A549 (cell line): ENCODE data around the gene SLCO4A1. TPM values are rescaled to one million over a fixed set of nuclear protein-coding genes. Genes with fewer than 3 reads are reported as not detected.

ENCODE experiments used
- ATAC-seq, 2 experiments: fragments of 200-7000 bp in 1 of 2; fragments of >200 bp in 1 of 2; cut with Nextera tagmentation in 1 of 2; cut with Tn5 transposase in 1 of 2; 3 replicates each; pipeline versions ENCODE4 v1.8.0 to v1.9.1; 2018 to 2020; ENCODE audit warnings: mild to moderate bottlenecking in 1 of 2, moderate library complexity in 1 of 2
- CTCF ChIA-PET: fragments of 300-600 bp; sonication (Branson Sonifier 250); formaldehyde crosslinking; extraction: SDS; loops from one replicate; lab custom pipeline; 2021; ENCODE audit warnings: antibody characterized with exemption, inconsistent platforms; lab: Yijun Ruan, JAX
- POLR2A ChIA-PET: fragments of 350-600 bp; formaldehyde crosslinking; extraction: SDS; loops from one replicate; lab custom pipeline; 2021; ENCODE audit warnings: antibody characterized with exemption, inconsistent platforms; lab: Yijun Ruan, JAX
- DNase-seq, 2 experiments: peaks; one replicate each; pipeline versions ENCODE4 v3.0.0 to v3.0.0-alpha.2; 2011 to 2016; ENCODE audit warnings: low read depth in 1 of 2, low spot score in 1 of 2
- FAIRE-seq: peaks from 2 replicates; lab custom pipeline; 2011; peaks lifted over from hg19 to GRCh38; lab: Jason Lieb, UNC
- H3K27ac ChIP-seq, 2 experiments: fragments of >200 bp; sonication (Bioruptor Twin); formaldehyde crosslinking; 3 replicates each; pipeline ENCODE4 v1.5.1; 2016 to 2017
- H3K4me1 ChIP-seq: fragments of >200 bp; sonication (Bioruptor Twin); formaldehyde crosslinking; 3 replicates; pipeline ENCODE4 v1.6.1; 2016
- H3K4me2 ChIP-seq: fragments of >200 bp; sonication (Bioruptor Twin); formaldehyde crosslinking; 3 replicates; pipeline ENCODE4 v1.6.1; 2016
- H3K4me3 ChIP-seq: fragments of >200 bp; sonication (Bioruptor Twin); formaldehyde crosslinking; 3 replicates; pipeline ENCODE4 v1.5.1; 2016
- H3K9me3 ChIP-seq: fragments of >200 bp; sonication (Bioruptor Twin); formaldehyde crosslinking; 3 replicates; pipeline ENCODE4 v1.6.1; 2016
- CBX2 ChIP-seq: fragments of 200-600 bp; sonication (generic); IDR thresholded peaks from 2 replicates; pipeline ENCODE4 v1.6.1; 2016; ENCODE audit warnings: low read depth, mild to moderate bottlenecking, borderline replicate concordance
- CEBPB ChIP-seq, 2 experiments: fragments of >200 bp in 1 of 2; sonication (Bioruptor Twin) in 1 of 2; formaldehyde crosslinking in 1 of 2; IDR thresholded peaks; 2 replicates each; pipeline ENCODE4 v1.6.1; 2012 to 2016
- EHMT2 ChIP-seq: fragments of 200-600 bp; sonication (generic); IDR thresholded peaks from 2 replicates; pipeline ENCODE4 v1.6.1; 2016; ENCODE audit warnings: antibody characterized with exemption, low read depth, mild to moderate bottlenecking, moderate library complexity
- ESRRA ChIP-seq: fragments of 150-350 bp; IDR thresholded peaks from 2 replicates; pipeline ENCODE4 v1.6.1; 2014; ENCODE audit warnings: mild to moderate bottlenecking, low read length, borderline replicate concordance
- FOSB ChIP-seq: fragments of 250-450 bp; sonication (Bioruptor Pico); IDR thresholded peaks from 2 replicates; pipeline ENCODE4 v1.5.0; 2020; ENCODE audit warnings: mild to moderate bottlenecking, moderate library complexity
- FOSL2 ChIP-seq, 2 experiments: fragments of 450-650 bp in 1 of 2; fragments of >200 bp in 1 of 2; sonication (Bioruptor Twin) in 1 of 2; formaldehyde crosslinking; IDR thresholded peaks; 2 replicates each; pipeline versions ENCODE4 v1.5.0 to v1.6.1; 2016 to 2020; ENCODE audit warnings: mild to moderate bottlenecking in 1 of 2, moderate library complexity in 1 of 2
- HDAC2 ChIP-seq: fragments of 200-600 bp; sonication (generic); IDR thresholded peaks from 2 replicates; pipeline ENCODE4 v1.6.1; 2016
- JUN ChIP-seq, 2 experiments: fragments of >200 bp; sonication (Bioruptor Twin); formaldehyde crosslinking; IDR thresholded peaks; 2 replicates in 1 of 2; 3 replicates in 1 of 2; pipeline ENCODE4 v1.6.1; 2016 to 2017
- JUNB ChIP-seq: fragments of >200 bp; sonication (Bioruptor Twin); formaldehyde crosslinking; IDR thresholded peaks from 2 replicates; pipeline ENCODE4 v1.6.1; 2016
- KDM1A ChIP-seq: fragments of 200-600 bp; sonication (generic); IDR thresholded peaks from 2 replicates; pipeline ENCODE4 v1.6.1; 2016; ENCODE audit warnings: low read depth, mild to moderate bottlenecking
- MAZ ChIP-seq: fragments of 150-350 bp; IDR thresholded peaks from 2 replicates; pipeline ENCODE4 v1.6.1; 2014; ENCODE audit warnings: antibody characterized with exemption, low read depth, low read length, borderline replicate concordance
- NR3C1 ChIP-seq: fragments of >200 bp; sonication (Bioruptor Twin); formaldehyde crosslinking; IDR thresholded peaks from 3 replicates; pipeline ENCODE4 v1.6.1; 2017
- PHF8 ChIP-seq: fragments of 200-600 bp; sonication (generic); IDR thresholded peaks from 2 replicates; pipeline ENCODE4 v1.6.1; 2016; ENCODE audit warnings: low read depth, mild to moderate bottlenecking, antibody characterized with exemption, moderate library complexity, borderline replicate concordance
- POLR2AphosphoS2 ChIP-seq: conservative IDR thresholded peaks from 2 replicates; pipeline ENCODE4 v1.6.1; 2012; ENCODE audit warnings: low read length, improper control_type of control experiment, inconsistent platforms
- RAD21 ChIP-seq, 2 experiments: fragments of >200 bp in 1 of 2; sonication (Bioruptor Twin) in 1 of 2; formaldehyde crosslinking in 1 of 2; IDR thresholded peaks in 1 of 2; conservative IDR thresholded peaks in 1 of 2; 2 replicates in 1 of 2; 3 replicates in 1 of 2; pipeline ENCODE4 v1.6.1; 2012 to 2018; ENCODE audit warnings: inconsistent platforms in 1 of 2
- RFX5 ChIP-seq: fragments of 450-650 bp; IDR thresholded peaks from 2 replicates; pipeline ENCODE4 v1.7.1; 2014; ENCODE audit warnings: antibody characterized with exemption, mild to moderate bottlenecking, moderate library complexity
- SMC3 ChIP-seq: fragments of >200 bp; sonication (Bioruptor Twin); formaldehyde crosslinking; IDR thresholded peaks from 3 replicates; pipeline ENCODE4 v1.6.1; 2018; ENCODE audit warnings: inconsistent platforms
- TFCP2L1 ChIP-seq: fragments of 250-450 bp; sonication (Bioruptor Pico); IDR thresholded peaks from 2 replicates; pipeline ENCODE4 v1.5.0; 2021; ENCODE audit warnings: mild to moderate bottlenecking
- TP53 ChIP-seq: fragments of 250-450 bp; sonication (Bioruptor Pico); IDR thresholded peaks from 2 replicates; pipeline ENCODE4 v1.5.0; 2021; ENCODE audit warnings: mild to moderate bottlenecking, moderate library complexity
- ZC3H11A ChIP-seq: fragments of 450-650 bp; IDR thresholded peaks from 2 replicates; pipeline ENCODE4 v1.6.1; 2014; ENCODE audit warnings: antibody characterized with exemption, mild to moderate bottlenecking
- ZFP36 ChIP-seq: fragments of 450-650 bp; IDR thresholded peaks from 2 replicates; pipeline ENCODE4 v1.6.1; 2014; ENCODE audit warnings: borderline replicate concordance; ENCODE audit not compliant: partially characterized antibody
- WGBS: methylation state at CpG from one replicate; pipeline ENCODE4 v1.1.6; 2017; ENCODE audit errors: missing lambda C conversion rate; 5-methylcytosine and 5-hydroxymethylcytosine counted together
- polyA plus RNA-seq, 4 experiments: library from polyadenylated mRNA; depleted of rRNA in 3 of 4; stranded (reverse); fragments of >200 nt; fragmentation: RNase III in 1 of 4; extraction: RNeasy Plus Mini Kit Qiagen cat#74134 plus additional on column Dnase treatment in 1 of 4; gene quantifications; 2 replicates in 3 of 4; 3 replicates in 1 of 4; pipeline ENCODE4 v1.2.3, GENCODE V29; 2011 to 2017
- TF ChIP-seq, protein P1 (sequence below): fragments of >200 bp; sonication (Bioruptor Twin); formaldehyde crosslinking; IDR thresholded peaks from 2 replicates; pipeline ENCODE4 v1.6.1; 2016
- TF ChIP-seq, protein P2 (sequence below): fragments of 250-450 bp; sonication (Bioruptor Pico); IDR thresholded peaks from 2 replicates; pipeline ENCODE4 v1.5.0; 2020; ENCODE audit warnings: low read depth, mild to moderate bottlenecking, moderate library complexity
- TF ChIP-seq, protein P3 (sequence below): fragments of 200-600 bp; sonication (generic); IDR thresholded peaks from 2 replicates; pipeline ENCODE4 v1.6.1; 2016; ENCODE audit warnings: antibody characterized with exemption, mild to moderate bottlenecking, moderate library complexity
- TF ChIP-seq, protein P4 (sequence below): fragments of 250-450 bp; sonication (Bioruptor Pico); IDR thresholded peaks from 2 replicates; pipeline ENCODE4 v1.5.0; 2021; ENCODE audit warnings: mild to moderate bottlenecking, moderate library complexity, borderline replicate concordance
- TF ChIP-seq, protein P5 (sequence below): fragments of 450-650 bp; IDR thresholded peaks from 2 replicates; pipeline ENCODE4 v1.6.1; 2014; ENCODE audit warnings: antibody characterized with exemption
- TF ChIP-seq, protein P6 (sequence below): fragments of >200 bp; sonication (Bioruptor Twin); formaldehyde crosslinking; IDR thresholded peaks from 3 replicates; pipeline ENCODE4 v1.5.1; 2016

SLCO4A1 gene
- polyA plus RNA-seq, 2 of the 4 experiments (the other 2 are of a cell fraction): 1.3 to 11.2 TPM

DNA sequence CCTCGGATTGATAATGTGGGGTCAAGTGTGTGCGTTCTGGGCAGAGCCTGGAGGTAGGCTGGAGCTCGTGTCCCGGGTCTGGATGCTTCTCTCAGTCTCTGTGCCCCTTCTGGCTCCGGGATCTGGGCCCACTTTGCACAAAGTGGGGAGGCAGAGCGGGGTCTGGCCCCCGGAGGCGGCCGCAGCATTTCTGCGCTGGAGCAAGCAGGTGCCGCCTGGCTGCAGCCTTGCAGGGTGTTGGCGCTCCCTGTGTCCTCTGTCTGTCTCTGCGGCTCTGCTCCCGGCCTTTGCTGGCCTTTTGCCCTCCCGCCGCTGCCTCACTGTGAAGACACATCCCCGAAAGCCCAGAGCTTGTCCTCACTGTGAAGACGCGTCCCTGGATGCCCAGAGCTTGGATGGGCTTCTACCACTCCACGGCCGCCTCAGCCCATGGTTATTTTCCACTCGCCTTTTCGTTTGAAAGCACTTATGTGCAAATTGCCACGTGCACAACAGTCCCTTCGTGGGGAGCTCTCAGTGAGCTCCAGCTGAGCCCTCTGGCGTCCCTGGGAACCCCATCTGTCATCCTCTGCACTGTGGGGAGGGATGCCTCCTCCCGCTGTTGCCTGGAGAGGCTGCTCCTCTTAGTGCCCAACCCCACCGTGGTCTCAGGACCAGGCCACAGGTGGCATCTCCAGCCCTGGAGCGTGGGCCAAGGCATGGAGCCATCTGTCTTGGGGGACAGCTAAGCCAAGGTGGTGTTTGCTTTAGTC is 17.4 kb downstream of the SLCO4A1 start:
- ATAC-seq: no peak
- no peak overlapping the region for H3K4me3 ChIP-seq
- H3K4me1 ChIP-seq: 0 out of 3 replicates have a peak, but pooled peaks cover 5% of the 10 kb centered on the region
- DNase-seq: no peak
- WGBS: 88% methylated on average over 20 of the region's 29 CpGs
- H3K4me2 ChIP-seq: no peak overlapping the region
- CTCF ChIA-PET: interaction anchor here (0.8 to 1.6 kb wide), 7 partner anchors 8 to 148 kb away, joined by 3 to 10 read pairs (median 4); no protein-coding TSS in a partner anchor
- POLR2A ChIA-PET: no interaction called here
- H3K9me3 ChIP-seq: no peaks in the 10 kb centered on the region
- no peak overlapping the region for H3K27ac ChIP-seq
- no peak for FAIRE-seq
- no peak for TF ChIP-seq JUNB
- no peak for TF ChIP-seq FOSL2 (IDR thresholded peaks at IDR 0.05)
- TF ChIP-seq FOSL2 (CRISPR knock-in tag; IDR thresholded peaks at IDR 0.05): no peak
- TF ChIP-seq EHMT2: no peak
- TF ChIP-seq RAD21 (conservative IDR thresholded peaks at IDR 0.05 in 1 of 2, IDR thresholded peaks at IDR 0.05 in 1 of 2): no peak
- no peak for TF ChIP-seq KDM1A
- no peak for TF ChIP-seq PHF8
- TF ChIP-seq RFX5: no peak
- TF ChIP-seq MAZ: no peak
- TF ChIP-seq, protein P1, sequence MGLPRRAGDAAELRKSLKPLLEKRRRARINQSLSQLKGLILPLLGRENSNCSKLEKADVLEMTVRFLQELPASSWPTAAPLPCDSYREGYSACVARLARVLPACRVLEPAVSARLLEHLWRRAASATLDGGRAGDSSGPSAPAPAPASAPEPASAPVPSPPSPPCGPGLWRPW: no peak
- no peak for TF ChIP-seq POLR2AphosphoS2
- TF ChIP-seq SMC3: no peak
- TF ChIP-seq, protein P2, sequence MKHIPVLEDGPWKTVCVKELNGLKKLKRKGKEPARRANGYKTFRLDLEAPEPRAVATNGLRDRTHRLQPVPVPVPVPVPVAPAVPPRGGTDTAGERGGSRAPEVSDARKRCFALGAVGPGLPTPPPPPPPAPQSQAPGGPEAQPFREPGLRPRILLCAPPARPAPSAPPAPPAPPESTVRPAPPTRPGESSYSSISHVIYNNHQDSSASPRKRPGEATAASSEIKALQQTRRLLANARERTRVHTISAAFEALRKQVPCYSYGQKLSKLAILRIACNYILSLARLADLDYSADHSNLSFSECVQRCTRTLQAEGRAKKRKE (CRISPR knock-in tag): no peak
- TF ChIP-seq HDAC2: no peak
- no peak for TF ChIP-seq NR3C1
- TF ChIP-seq, protein P3, sequence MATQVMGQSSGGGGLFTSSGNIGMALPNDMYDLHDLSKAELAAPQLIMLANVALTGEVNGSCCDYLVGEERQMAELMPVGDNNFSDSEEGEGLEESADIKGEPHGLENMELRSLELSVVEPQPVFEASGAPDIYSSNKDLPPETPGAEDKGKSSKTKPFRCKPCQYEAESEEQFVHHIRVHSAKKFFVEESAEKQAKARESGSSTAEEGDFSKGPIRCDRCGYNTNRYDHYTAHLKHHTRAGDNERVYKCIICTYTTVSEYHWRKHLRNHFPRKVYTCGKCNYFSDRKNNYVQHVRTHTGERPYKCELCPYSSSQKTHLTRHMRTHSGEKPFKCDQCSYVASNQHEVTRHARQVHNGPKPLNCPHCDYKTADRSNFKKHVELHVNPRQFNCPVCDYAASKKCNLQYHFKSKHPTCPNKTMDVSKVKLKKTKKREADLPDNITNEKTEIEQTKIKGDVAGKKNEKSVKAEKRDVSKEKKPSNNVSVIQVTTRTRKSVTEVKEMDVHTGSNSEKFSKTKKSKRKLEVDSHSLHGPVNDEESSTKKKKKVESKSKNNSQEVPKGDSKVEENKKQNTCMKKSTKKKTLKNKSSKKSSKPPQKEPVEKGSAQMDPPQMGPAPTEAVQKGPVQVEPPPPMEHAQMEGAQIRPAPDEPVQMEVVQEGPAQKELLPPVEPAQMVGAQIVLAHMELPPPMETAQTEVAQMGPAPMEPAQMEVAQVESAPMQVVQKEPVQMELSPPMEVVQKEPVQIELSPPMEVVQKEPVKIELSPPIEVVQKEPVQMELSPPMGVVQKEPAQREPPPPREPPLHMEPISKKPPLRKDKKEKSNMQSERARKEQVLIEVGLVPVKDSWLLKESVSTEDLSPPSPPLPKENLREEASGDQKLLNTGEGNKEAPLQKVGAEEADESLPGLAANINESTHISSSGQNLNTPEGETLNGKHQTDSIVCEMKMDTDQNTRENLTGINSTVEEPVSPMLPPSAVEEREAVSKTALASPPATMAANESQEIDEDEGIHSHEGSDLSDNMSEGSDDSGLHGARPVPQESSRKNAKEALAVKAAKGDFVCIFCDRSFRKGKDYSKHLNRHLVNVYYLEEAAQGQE: no peak
- TF ChIP-seq ZC3H11A: no peak

DNA sequence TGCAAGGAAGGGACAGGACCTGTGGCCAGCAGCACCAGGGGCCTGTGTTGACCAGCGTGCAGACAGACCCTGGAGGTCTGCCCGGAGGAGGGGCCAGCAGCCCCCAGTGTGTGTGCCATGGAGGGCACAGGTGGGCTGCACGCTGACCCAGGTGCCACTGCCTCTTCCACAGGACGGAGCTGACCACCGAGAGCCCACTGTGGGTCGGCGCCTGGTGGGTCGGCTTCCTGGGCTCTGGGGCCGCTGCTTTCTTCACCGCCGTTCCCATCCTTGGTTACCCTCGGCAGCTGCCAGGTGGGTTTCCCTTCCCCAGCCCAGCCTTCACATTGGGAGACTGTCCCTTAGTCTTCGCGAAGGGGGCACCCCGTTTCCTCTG is 17.9 kb downstream of the SLCO4A1 start:
- ChIA-PET CTCF (interaction anchor here (0.8 to 1.6 kb wide), 7 partner anchors 8 to 147 kb away, joined by 3 to 10 read pairs (median 4); no protein-coding TSS in a partner anchor), POLR2A (no interaction called here)
- H3K4me3 ChIP-seq: no peak overlapping the region
- H3K9me3 ChIP-seq: no peaks in the 10 kb centered on the region
- DNase-seq (no peak), ATAC-seq (no peak), FAIRE-seq (no peak)
- WGBS: 90% methylated on average over 14 of the region's 15 CpGs
- H3K27ac ChIP-seq: no peak overlapping the region
- H3K4me2 ChIP-seq: no peak overlapping the region
- 0 out of 3 replicates have a peak, but pooled peaks cover 5% of the 10 kb centered on the region for H3K4me1 ChIP-seq
- TF ChIP-seq, protein P4, sequence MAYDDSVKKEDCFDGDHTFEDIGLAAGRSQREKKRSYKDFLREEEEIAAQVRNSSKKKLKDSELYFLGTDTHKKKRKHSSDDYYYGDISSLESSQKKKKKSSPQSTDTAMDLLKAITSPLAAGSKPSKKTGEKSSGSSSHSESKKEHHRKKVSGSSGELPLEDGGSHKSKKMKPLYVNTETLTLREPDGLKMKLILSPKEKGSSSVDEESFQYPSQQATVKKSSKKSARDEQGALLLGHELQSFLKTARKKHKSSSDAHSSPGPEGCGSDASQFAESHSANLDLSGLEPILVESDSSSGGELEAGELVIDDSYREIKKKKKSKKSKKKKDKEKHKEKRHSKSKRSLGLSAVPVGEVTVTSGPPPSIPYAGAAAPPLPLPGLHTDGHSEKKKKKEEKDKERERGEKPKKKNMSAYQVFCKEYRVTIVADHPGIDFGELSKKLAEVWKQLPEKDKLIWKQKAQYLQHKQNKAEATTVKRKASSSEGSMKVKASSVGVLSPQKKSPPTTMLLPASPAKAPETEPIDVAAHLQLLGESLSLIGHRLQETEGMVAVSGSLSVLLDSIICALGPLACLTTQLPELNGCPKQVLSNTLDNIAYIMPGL (CRISPR knock-in tag): no peak
- TF ChIP-seq ESRRA (no peak), JUNB (no peak), JUN (IDR thresholded peaks at IDR 0.05) (no peak), ZFP36 (no peak), CEBPB (IDR thresholded peaks at IDR 0.05) (no peak), FOSL2 (IDR thresholded peaks at IDR 0.05) (no peak), FOSL2 (CRISPR knock-in tag; IDR thresholded peaks at IDR 0.05) (no peak), RAD21 (conservative IDR thresholded peaks at IDR 0.05 in 1 of 2, IDR thresholded peaks at IDR 0.05 in 1 of 2) (no peak), HDAC2 (no peak), CBX2 (no peak), RFX5 (no peak), TP53 (CRISPR knock-in tag) (no peak), TFCP2L1 (CRISPR knock-in tag) (no peak), FOSB (CRISPR knock-in tag) (no peak)
- TF ChIP-seq, protein P5, sequence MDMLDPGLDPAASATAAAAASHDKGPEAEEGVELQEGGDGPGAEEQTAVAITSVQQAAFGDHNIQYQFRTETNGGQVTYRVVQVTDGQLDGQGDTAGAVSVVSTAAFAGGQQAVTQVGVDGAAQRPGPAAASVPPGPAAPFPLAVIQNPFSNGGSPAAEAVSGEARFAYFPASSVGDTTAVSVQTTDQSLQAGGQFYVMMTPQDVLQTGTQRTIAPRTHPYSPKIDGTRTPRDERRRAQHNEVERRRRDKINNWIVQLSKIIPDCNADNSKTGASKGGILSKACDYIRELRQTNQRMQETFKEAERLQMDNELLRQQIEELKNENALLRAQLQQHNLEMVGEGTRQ: no peak
- TF ChIP-seq, protein P6, sequence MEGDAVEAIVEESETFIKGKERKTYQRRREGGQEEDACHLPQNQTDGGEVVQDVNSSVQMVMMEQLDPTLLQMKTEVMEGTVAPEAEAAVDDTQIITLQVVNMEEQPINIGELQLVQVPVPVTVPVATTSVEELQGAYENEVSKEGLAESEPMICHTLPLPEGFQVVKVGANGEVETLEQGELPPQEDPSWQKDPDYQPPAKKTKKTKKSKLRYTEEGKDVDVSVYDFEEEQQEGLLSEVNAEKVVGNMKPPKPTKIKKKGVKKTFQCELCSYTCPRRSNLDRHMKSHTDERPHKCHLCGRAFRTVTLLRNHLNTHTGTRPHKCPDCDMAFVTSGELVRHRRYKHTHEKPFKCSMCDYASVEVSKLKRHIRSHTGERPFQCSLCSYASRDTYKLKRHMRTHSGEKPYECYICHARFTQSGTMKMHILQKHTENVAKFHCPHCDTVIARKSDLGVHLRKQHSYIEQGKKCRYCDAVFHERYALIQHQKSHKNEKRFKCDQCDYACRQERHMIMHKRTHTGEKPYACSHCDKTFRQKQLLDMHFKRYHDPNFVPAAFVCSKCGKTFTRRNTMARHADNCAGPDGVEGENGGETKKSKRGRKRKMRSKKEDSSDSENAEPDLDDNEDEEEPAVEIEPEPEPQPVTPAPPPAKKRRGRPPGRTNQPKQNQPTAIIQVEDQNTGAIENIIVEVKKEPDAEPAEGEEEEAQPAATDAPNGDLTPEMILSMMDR: no peak
